Fibroblast of skin of scalp (primary cell): Measurements from ENCODE around the gene ZNF70.

ENCODE experiments used
- DNase-seq: peaks from one replicate; pipeline ENCODE4 v3.0.0-alpha.2; 2013

ZNF70 gene

GRCh38 chr22:23692598-23693291, 58.2 kb downstream of the ZNF70 start:
- DNase-seq = no peak

DNA sequence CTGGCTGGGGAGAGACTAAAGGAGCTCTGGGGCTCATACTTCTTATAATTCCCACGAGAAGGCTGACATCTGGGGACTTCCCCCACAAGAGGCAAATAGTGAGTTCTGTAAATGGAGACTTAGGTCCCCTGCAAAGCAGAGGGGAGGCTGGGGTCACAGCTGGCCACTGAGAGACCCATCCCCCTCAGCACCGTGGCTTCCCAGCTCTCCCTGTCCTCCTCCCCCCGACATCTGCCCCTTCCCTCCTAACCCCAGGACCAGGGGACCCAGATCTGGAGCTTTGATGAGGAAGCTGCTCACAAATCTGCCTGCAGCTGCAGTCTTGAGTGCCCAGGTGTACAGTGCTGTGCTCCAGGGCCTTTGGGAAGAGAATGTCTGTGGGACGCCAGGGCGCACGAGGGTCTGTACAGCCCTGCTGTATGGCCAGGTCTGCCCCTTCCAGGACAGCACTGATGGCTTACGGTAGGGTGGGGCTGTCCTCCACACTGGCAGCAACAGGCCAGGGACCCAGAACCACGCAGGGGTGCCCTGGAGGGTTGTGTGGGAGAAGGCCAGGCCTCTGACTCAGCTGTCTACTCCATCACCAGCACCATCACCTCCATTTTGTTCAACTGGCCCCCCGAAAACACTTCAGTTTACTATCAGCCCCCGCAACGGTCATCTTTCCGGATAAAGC, 59.0 kb downstream of the ZNF70 start:
- no peak for DNase-seq

DNA sequence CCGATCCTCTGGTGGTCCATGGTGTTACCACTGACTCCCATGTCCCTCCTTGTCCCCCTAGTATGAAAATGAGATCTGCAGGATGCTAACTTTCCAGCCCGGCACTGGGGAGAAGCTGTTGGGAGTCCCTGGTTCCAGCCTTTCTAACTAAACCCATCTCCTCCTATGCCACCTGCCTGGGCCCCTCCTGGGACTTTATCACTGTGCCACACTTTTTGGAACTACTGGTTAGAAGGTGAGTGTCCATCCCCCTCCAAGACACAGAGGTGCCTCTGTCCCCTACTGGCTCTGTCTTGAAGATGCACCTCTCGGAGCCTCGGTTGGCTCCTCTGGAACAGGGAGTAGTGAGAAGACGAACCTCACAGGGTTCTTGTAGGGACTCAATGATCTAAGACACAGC, 60.2 kb downstream of the ZNF70 start, which contains the start of gene RGL4:
Gene RGL4, plus strand, starts transcription at position 301 of the 400 bp plus-strand sequence. CDS start 1,018 bp downstream, outside the sequence.
- no peak for DNase-seq

DNA sequence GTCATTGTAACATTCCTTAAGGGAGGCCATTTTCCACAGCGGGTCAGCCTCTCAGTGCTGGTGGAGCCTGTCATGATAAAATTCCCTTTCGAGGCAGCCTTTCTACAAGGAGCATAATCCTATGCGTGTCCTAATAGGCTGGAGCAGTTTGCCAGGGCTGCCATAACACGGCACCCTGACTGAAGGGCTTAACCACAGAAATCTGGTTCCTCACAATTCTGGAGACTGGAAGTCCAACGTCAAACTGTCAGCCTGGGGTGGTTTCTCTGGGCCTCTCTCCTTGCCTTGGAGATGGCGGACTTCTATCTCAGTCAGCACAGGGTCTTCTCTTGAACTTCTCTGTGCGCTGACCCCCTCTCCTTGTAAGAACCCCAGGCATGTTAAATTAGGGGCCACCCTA, 61.5 kb downstream of the ZNF70 start:
- DNase-seq = no peak
